Prostate gland (tissue), 2 donors: ENCODE results near the gene SRI. TPM values are rescaled to one million over a fixed set of nuclear protein-coding genes. Genes with fewer than 3 reads are reported as not detected.

Experiments used
- DNase-seq: peaks from one replicate; pipeline ENCODE4 v3.0.0-alpha.2; 2019; ENCODE audit warnings: low spot score
- H3K27ac ChIP-seq, 2 donors: fragments of 200-600 bp; sonication (generic); 2 replicates each; pipeline ENCODE4 v1.5.1; 2017 to 2019
- H3K27me3 ChIP-seq: fragments of 200-600 bp; sonication (generic); replicated peaks from 2 replicates; pipeline ENCODE4 v1.5.1; 2019; ENCODE audit not compliant: insufficient read depth
- H3K36me3 ChIP-seq, 2 donors: fragments of 200-600 bp; sonication (generic); 1 replicate in 1 of 2; 2 replicates in 1 of 2; pipeline versions ENCODE4 v1.5.1 to v1.8.1; 2017 to 2019
- H3K4me1 ChIP-seq: fragments of 200-600 bp; sonication (generic); replicated peaks from 2 replicates; pipeline ENCODE4 v1.5.1; 2019
- H3K4me3 ChIP-seq, 2 donors: fragments of 200-600 bp; sonication (generic); 2 replicates each; pipeline ENCODE4 v1.5.1; 2017 to 2019
- H3K9me3 ChIP-seq: fragments of 200-600 bp; sonication (generic); 2 replicates; pipeline ENCODE4 v1.5.1; 2017
- POLR2A ChIP-seq: fragments of 450-650 bp; IDR thresholded peaks from one replicate; pipeline ENCODE4 v1.6.1; 2016; ENCODE audit warnings: antibody characterized with exemption, mild to moderate bottlenecking
- POLR2AphosphoS5 ChIP-seq: sonication (generic); formaldehyde crosslinking; IDR thresholded peaks from one replicate; pipeline ENCODE4 v1.6.1; 2017; ENCODE audit warnings: antibody characterized with exemption
- WGBS: methylation state at CpG from one replicate; pipeline ENCODE4 v1.1.5; 2018; 5-methylcytosine and 5-hydroxymethylcytosine counted together
- intact Hi-C: fragments of 100-400 bp; cut with DNase I; formaldehyde crosslinking; loops from one replicate; pipeline ENCODE4 v1.14.2; 2022
- total RNA-seq, 2 donors: library from RNA; depleted of rRNA; stranded (reverse); fragments of >200 nt; gene quantifications; one replicate each; pipeline ENCODE4 v1.1.0, GENCODE V29; 2016
- TF ChIP-seq, protein P1 (sequence below), 4 experiments: fragments of 200-600 bp in 2 of 4; fragments of 450-650 bp in 2 of 4; sonication (generic) in 2 of 4; IDR thresholded peaks; 1 replicate in 3 of 4; 2 replicates in 1 of 4; pipeline ENCODE4 v1.5.1; 2016 to 2019; ENCODE audit warnings: antibody characterized with exemption in 4 of 4, mild to moderate bottlenecking in 2 of 4, moderate library complexity in 2 of 4

SRI gene
- total RNA-seq, 2 donors from 2014 or later, result 61.9 to 78.8 TPM

DNA sequence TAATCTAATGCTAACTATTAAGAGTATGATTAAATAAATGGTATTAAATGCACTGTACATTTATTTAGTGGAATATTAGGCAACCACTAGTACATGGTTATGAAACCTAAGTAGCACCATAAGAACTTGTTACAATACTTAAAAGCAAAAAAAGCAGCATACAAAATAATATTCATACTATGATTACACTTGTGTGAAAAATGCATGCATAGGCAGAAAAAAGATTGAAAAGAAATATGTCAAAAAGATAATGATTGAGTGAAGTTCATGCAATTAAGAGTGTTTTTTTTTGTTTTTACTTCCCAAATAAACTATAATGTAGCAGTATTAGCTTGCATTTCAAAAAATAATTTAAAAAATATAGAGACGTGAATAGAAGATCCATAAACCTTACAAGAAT is 20.0 kb upstream of the SRI start:
- no peak for TF ChIP-seq POLR2AphosphoS5
- TF ChIP-seq, protein P1, sequence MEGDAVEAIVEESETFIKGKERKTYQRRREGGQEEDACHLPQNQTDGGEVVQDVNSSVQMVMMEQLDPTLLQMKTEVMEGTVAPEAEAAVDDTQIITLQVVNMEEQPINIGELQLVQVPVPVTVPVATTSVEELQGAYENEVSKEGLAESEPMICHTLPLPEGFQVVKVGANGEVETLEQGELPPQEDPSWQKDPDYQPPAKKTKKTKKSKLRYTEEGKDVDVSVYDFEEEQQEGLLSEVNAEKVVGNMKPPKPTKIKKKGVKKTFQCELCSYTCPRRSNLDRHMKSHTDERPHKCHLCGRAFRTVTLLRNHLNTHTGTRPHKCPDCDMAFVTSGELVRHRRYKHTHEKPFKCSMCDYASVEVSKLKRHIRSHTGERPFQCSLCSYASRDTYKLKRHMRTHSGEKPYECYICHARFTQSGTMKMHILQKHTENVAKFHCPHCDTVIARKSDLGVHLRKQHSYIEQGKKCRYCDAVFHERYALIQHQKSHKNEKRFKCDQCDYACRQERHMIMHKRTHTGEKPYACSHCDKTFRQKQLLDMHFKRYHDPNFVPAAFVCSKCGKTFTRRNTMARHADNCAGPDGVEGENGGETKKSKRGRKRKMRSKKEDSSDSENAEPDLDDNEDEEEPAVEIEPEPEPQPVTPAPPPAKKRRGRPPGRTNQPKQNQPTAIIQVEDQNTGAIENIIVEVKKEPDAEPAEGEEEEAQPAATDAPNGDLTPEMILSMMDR (IDR thresholded peaks at IDR 0.05), result no peak
- no peak for TF ChIP-seq POLR2A
- H3K27ac ChIP-seq, result no peak overlapping the region

DNA sequence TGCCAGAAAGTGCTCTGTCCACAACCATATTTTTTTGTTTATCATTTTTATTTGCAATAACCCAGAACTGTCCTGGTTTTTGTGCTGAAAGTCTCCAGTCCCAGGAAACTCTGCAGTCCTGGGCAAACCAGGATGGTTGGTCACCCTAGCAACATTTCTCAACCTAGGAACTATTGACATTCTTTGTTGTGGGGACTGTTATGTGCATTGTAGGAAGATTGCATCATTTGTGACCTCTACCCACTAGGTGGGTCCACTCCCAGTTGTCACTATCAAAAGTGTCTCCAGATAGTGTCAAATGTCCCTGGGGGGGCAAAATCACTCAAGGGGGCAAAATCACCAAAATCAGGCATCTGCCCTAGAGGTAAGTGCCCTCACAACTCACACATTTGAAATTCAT is 14.0 kb upstream of the SRI start:
- no peak overlapping the region for H3K4me3 ChIP-seq
- no peaks in the 10 kb centered on the region for H3K9me3 ChIP-seq
- TF ChIP-seq, protein P1 (IDR thresholded peaks at IDR 0.05), result no peak
- TF ChIP-seq POLR2A (no peak), POLR2AphosphoS5 (no peak)
- intact Hi-C loops, result no loop called here
- no peak for DNase-seq
- no peak overlapping the region for H3K27ac ChIP-seq
- no peaks in the 10 kb centered on the region for H3K4me1 ChIP-seq
- no peaks in the 10 kb centered on the region for H3K36me3 ChIP-seq
- H3K27me3 ChIP-seq, result no peaks in the 10 kb centered on the region

More for the DNA sequence above, 20.0 kb upstream of the SRI start:
- Histone ChIP-seq H3K36me3 (no peaks in the 10 kb centered on the region), H3K4me3 (no peak overlapping the region), H3K4me1 (no peaks in the 10 kb centered on the region), H3K27me3 (no peaks in the 10 kb centered on the region), H3K9me3 (no peaks in the 10 kb centered on the region)
- WGBS, result 91% methylated on average over 1 of the region's 1 CpG
- intact Hi-C loops, result no loop called here
- no peak for DNase-seq

DNA sequence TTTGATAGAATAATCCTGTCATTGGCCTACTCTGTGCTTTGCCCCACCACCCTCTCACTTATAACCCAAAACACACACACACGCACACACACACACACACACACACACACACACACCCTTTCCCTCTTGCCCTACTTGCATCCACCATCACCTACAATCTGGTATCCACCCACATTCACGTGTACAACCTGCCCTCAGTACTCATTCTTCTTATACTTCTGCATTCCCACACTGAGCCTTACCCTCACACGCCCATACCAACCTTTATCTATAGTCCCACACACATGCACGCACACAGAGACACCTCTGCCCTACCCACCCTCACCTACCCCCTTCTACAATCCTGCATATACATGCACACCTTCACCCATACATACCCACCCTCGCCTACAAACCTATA is 10.8 kb upstream of the SRI start:
- intact Hi-C loops, result no loop called here
- no peak for TF ChIP-seq POLR2AphosphoS5
- TF ChIP-seq, protein P1 (IDR thresholded peaks at IDR 0.05), result no peak
- TF ChIP-seq POLR2A, result no peak
- 88% methylated on average over 5 of the region's 5 CpGs for WGBS

DNA sequence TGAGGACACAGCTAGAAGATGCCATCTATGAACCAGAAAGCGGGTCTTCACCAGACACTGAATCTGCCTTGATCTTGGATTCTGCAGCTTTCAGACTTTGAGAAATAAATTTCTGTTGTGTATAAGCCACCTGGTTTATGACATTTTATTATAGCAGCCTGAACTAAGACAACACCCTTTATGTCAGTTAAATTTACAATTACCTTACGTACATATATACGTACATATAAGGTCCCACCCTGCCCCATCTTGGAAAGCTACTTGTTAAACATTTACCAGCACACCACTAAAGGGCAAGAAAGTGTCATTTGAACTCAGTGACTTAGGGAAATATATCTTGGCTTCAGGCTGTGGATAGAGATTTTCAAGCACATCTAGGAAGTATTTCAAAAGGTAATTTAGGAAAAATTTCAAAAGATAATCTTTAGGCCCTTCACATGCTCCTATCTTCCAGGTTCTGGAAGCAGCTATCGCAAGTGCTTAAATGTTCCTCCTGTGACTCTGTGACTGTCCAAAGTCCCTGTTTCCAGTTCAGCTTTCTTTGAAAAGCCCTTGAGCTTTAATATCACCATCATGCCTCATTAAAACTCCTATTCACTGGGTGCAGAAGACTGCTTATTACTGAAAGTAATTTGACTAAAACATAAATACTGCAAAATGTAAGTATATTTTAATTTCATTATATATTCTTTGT is 9.6 kb upstream of the SRI start:
- 94% methylated on average over 4 of the region's 4 CpGs for WGBS
- no peaks in the 10 kb centered on the region for H3K36me3 ChIP-seq
- no peaks in the 10 kb centered on the region for H3K9me3 ChIP-seq
- intact Hi-C loops, result no loop called here
- no peaks in the 10 kb centered on the region for H3K4me1 ChIP-seq
- no peak overlapping the region for H3K4me3 ChIP-seq
- no peak for DNase-seq
- no peak overlapping the region for H3K27ac ChIP-seq
- H3K27me3 ChIP-seq, result no peaks in the 10 kb centered on the region
- TF ChIP-seq POLR2A, result no peak
- TF ChIP-seq, protein P1 (IDR thresholded peaks at IDR 0.05), result no peak
- TF ChIP-seq POLR2AphosphoS5, result no peak

More for the DNA sequence above, 10.8 kb upstream of the SRI start:
- Histone ChIP-seq H3K4me1 (no peaks in the 10 kb centered on the region), H3K27me3 (no peaks in the 10 kb centered on the region), H3K4me3 (no peak overlapping the region), H3K9me3 (no peaks in the 10 kb centered on the region), H3K27ac (no peak overlapping the region), H3K36me3 (no peaks in the 10 kb centered on the region)
- DNase-seq, result no peak

DNA sequence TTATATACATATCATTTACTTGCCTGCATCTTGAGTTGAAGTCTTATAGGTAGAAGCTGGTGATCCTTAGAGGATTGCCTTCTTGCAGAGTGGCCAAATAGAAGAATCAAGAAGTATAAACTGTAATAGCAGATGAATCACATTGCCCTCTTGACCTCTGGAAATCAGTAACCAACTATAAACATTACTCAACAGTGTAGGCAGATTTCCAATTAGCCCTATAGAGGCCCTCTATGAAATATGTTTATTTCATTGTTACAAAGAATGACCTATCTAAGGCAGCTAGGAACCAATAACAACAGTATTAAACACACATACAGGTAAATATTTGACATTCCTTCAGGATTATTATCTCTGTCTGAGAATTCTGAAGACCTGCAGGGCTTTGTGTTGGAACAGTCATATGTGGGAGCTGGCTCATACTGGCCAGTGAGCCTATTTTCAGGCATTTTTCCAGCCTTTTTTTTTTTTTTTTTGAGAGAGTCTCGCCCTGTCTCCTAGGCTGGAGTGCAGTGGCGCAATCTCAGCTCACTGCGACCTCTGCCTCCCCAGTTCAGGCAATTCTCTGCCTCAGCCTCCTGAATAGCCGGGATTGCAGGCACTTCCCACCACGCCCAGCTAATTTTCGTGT is 7.2 kb upstream of the SRI start:
- Histone ChIP-seq H3K27me3 (no peaks in the 10 kb centered on the region), H3K27ac (no peak overlapping the region), H3K4me1 (no peaks in the 10 kb centered on the region), H3K4me3 (no peak overlapping the region), H3K36me3 (no peaks in the 10 kb centered on the region), H3K9me3 (no peaks in the 10 kb centered on the region)
- WGBS, result 60% methylated on average over 6 of the region's 6 CpGs
- DNase-seq, result no peak
- TF ChIP-seq, protein P1 (IDR thresholded peaks at IDR 0.05), result no peak
- peak; percentile 52 for TF ChIP-seq POLR2AphosphoS5
- TF ChIP-seq POLR2A, result no peak
- intact Hi-C loops, result no loop called here
